NCI-H1048 (cell line): Measurements from ENCODE around the gene EFCAB5.
"Not testable (repeated sequence)": the region's sequence is repeated elsewhere in the genome, so short reads cannot be mapped to it uniquely, and the experiment has no call there.

ENCODE experiments used
- DNase-seq: peaks from one replicate; lab custom pipeline; 2025; lab: John Stamatoyannopoulos, UW

EFCAB5 gene

DNA sequence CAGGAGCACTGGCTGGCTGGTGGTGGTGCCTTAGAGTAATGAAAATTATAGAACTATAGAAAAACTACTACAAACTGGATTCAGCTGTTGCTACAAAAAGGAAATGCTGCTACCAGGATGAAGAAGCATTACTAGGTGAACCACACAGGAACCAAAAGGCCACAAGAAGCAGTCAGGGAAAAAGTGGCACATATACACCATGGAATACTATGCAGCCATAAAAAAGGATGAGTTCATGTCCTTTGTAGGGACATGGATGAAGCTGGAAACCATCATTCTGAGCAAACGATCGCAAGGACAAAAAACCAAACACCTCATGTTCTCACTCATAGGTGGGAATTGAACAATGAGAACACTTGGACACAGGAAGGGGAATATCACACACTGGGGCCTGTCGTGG is 5.5 kb upstream of the EFCAB5 start:
- not testable (repeated sequence) for DNase-seq

GRCh38 chr17:29936724-29937123 is 4.7 kb upstream of the EFCAB5 start:
- DNase-seq, result no peak

DNA sequence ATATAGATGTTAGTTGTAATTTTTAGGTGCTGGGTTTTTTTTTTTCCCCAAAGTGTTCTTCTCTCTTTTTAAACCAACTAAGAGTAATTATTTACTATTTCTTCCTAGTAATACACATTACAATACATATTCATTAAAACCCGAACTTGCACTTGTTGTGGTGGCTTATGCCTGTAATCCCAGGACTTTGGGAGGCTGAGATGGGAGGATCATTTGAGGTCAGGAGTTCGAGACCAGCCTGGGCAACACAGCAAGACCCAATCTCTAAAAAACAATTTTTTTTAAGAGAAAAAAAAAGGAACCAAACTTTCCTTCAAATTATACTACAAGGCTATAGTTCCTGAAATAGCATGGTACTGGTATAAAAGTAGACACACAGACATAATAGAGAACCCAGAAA is 3.8 kb downstream of the EFCAB5 start:
- DNase-seq, result no peak

GRCh38 chr17:29948448-29949215 is 7.2 kb downstream of the EFCAB5 start:
- DNase-seq, result no peak

- DNase-seq, result no peak
Observed at GRCh38 chr17:29949696-29950095, 8.3 kb downstream of the EFCAB5 start.

GRCh38 chr17:29954405-29954804 is 13.0 kb downstream of the EFCAB5 start:
- no peak for DNase-seq

- DNase-seq, result no peak
Observed at GRCh38 chr17:29956225-29956624, 14.8 kb downstream of the EFCAB5 start.

GRCh38 chr17:29957488-29957887 is 16.1 kb downstream of the EFCAB5 start:
- DNase-seq, result not testable (repeated sequence)

DNA sequence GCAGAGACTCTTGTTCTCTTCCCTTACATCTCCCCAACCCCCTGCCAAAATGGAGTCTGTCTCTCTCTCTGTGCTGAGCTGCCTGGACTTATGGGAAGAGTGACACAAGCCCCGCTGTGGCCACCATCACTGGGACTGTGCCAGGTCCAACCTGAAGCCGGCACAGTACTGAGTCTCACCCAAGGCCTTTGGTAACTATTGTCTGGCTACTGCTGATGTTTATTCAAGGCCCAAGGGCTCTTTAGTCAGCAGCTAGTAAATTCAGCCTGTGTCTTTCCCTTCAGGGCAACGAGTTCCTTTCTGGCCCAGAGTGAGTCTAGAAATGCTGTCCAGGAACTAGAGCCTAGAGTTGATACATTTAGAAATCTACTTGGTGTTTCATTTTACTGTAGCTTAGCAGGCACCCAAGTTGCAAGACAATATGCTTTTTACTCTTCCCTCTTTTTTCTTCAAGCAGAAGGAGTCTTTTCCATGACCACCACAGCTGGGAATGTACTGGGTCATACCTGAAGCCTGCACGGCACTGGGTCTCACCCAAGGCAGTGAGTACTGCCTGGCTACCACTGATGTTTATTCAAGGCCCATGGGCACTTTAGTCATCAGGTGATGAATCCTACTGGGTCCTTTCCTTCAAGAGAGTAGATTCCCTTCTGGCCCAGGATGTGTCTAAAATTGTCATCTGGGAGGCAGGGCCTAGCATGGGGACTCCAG is 17.7 kb downstream of the EFCAB5 start:
- no peak for DNase-seq

DNA sequence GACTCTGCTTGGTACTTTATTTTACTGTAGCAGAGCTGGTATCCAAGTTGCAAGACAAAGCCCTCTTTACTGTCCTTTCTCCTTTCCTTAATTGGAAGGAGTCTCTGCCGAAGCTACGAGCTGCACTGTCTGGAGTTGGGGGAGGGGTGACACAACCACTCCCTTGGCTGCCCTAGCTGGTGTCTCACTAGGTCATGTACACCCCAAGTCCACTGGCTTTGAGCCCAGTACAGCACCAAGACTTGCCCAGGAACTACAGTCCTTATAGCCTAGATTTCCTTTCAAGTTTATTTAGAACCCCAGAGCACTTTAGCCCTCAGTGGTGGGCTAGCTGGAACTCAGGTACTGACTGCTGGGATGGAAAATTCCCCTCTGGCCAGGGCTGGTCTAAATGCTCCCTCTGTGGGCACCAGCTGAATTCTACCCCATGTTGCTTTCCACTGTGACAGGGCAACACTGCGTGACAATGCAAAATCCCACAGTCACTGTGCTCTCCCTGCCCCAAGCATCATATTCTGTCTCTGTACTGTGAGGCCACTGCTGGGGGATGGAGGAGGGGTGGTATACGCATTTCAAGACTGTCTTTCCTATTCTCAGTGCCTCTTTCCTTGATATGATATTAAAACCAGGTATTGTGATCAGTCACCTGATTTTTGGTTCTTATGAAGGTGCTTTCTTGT is 18.4 kb downstream of the EFCAB5 start:
- DNase-seq, result no peak

DNA sequence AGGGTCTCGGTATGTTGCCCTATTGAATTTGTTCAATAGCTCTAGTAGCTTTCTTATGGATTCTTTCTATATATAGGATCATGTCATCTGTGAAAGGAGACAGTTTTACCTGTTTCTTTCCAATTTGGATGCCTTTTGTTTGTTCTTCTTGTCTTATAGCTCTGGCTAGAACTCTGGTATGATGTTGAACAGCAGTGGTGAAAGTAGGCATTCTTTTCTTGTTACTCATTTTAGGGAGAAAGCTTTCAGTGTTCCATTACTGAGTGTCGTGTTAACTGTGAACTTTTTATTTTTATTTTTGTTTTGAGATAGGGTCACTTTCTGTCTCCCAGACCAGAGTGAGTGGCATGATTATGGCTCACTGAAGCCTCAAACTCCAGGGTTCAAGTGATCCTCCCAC is 21.2 kb downstream of the EFCAB5 start:
- no peak for DNase-seq

DNA sequence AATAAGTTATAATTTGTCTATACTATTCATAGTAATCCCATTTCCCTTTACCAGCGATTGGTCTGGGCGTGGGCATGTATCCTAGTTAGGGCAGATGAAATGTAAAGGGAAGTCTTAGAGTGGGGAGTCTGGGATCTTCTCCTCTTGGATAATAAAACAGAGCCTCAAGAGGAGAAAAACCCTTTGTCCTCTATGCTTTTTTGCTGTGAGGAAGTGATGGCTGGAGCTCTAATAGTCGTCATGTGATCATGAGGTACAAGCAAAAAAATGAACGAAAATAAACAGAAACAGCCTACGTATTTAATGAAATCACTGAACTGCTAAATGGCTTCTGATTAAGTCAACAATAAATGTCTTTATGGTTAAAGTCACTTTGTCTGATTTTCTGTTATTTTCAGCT is 26.8 kb downstream of the EFCAB5 start:
- DNase-seq, result no peak

GRCh38 chr17:29972277-29972676 is 30.8 kb downstream of the EFCAB5 start:
- no peak for DNase-seq

DNA sequence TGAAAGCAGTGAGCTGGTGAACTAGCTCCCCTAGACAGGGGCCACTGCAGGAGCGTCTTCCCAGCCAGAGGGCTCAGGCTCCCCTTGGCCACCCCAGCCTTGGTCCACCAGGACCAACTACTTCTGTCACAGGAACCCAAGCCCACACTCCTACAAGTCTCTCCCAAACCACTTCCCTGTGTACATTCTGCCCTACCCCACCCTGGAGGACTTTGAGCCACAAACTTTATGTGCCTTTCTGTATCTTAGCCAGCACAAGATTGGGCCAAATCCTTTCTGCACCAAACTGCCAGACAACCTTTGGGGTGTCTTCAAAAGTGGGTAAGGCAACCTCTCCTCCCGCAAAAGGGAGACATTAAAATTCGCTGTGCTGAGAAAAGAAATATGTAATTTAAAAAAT is 31.6 kb downstream of the EFCAB5 start:
- DNase-seq, result no peak

GRCh38 chr17:29977836-29978235 is 36.4 kb downstream of the EFCAB5 start:
- DNase-seq, result no peak

- DNase-seq, result no peak
Observed at GRCh38 chr17:29980261-29980660, 38.8 kb downstream of the EFCAB5 start.

DNA sequence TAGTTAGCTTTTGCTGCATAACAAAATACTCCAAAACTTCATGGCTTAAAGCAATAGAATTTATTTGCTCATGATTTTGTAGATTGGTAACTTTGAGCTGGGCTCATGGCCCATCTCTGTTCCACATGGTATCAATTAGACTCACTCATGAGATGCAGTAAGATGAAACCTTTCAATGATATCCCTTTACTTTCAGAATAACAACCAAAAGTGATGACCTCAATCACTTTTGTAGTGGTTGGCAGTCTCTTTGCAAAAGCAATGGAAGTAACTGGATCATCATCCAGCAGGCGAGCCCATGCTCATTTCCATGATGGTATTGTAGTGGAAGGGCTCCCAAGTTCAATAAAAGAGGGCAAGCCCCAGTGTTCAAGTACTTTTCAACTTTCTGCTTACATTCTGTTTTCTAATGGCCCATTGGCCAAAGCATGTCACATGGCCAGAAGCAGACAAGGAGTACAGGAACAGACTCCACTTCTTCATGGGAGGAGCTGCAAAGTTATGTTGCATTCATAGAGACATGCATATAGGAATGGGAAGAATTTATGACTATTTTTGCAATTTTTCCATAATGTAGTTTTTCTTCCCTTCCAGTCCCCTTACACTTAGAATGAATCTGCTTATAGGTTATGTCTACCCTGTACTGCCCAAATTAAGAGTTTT is 41.7 kb downstream of the EFCAB5 start:
- DNase-seq, result no peak

- DNase-seq, result no peak
Observed at GRCh38 chr17:29996458-29996857, 55.0 kb downstream of the EFCAB5 start.

- DNase-seq, result no peak
Observed at GRCh38 chr17:30000001-30000754, 58.7 kb downstream of the EFCAB5 start.

GRCh38 chr17:30000755-30001257 is 59.4 kb downstream of the EFCAB5 start:
- no peak for DNase-seq

GRCh38 chr17:30002088-30002487 is 60.7 kb downstream of the EFCAB5 start:
- no peak for DNase-seq
